Measurements from ENCODE around the gene RBM4. TPM values are rescaled to one million over a fixed set of nuclear protein-coding genes. Genes with fewer than 3 reads are reported as not detected.
A peak's percentile ranks its signal among the peaks of the same experiment; 100 is the strongest.

Gene RBM4
- polyA plus RNA-seq, 2 of the 4 experiments (the other 2 are of a cell fraction), result 171 to 264 TPM

- Histone ChIP-seq H3K27ac (no peak overlapping the region), H3K4me2 (no peak overlapping the region), H3K9me3 (no peaks in the 10 kb centered on the region), H3K4me1 (no peaks in the 10 kb centered on the region), H3K4me3 (no peak overlapping the region)
- ATAC-seq (peak in 1 of 2 experiments; percentile 22; a peak in 3 of 6 replicates), FAIRE-seq (no peak), DNase-seq (ENCODE audit: low read depth in 1 of 2, low spot score in 1 of 2) (no peak)
- 88% methylated on average over 15 of the region's 15 CpGs for WGBS (ENCODE audit: missing lambda C conversion rate)
- POLR2A ChIA-PET, result interaction anchor here (0.6 kb wide), 1 partner anchor 170 kb away, joined by 3 read pairs; no protein-coding TSS in a partner anchor
- TF ChIP-seq NR3C1 (IDR thresholded peaks at IDR 0.05) (no peak), MAFK (IDR thresholded peaks at IDR 0.05; ENCODE audit: partially characterized antibody) (no peak), GATA3 (IDR thresholded peaks at IDR 0.05; ENCODE audit: borderline replicate concordance) (no peak), TFCP2L1 (CRISPR knock-in tag; IDR thresholded peaks at IDR 0.05) (no peak), KDM5A (IDR thresholded peaks at IDR 0.05) (no peak), PBX3 (IDR thresholded peaks at IDR 0.05) (no peak), NPAS2 (CRISPR knock-in tag; IDR thresholded peaks at IDR 0.05; ENCODE audit: borderline replicate concordance) (no peak), MAZ (IDR thresholded peaks at IDR 0.05; ENCODE audit: borderline replicate concordance, low read depth, low read length) (no peak), USF2 (IDR thresholded peaks at IDR 0.05) (no peak), CHD4 (IDR thresholded peaks at IDR 0.05; ENCODE audit: borderline replicate concordance) (no peak), RNF2 (IDR thresholded peaks at IDR 0.05; ENCODE audit: borderline replicate concordance, low read depth) (no peak), HOXA7 (CRISPR knock-in tag; IDR thresholded peaks at IDR 0.05) (no peak), ELK1 (IDR thresholded peaks at IDR 0.05; ENCODE audit: low read depth, low read length) (no peak), CBX2 (IDR thresholded peaks at IDR 0.05; ENCODE audit: borderline replicate concordance, low read depth) (no peak), ZFP36 (IDR thresholded peaks at IDR 0.05; ENCODE audit: borderline replicate concordance, partially characterized antibody) (no peak), CHD2 (IDR thresholded peaks at IDR 0.05; ENCODE audit: low read length, partially characterized antibody) (no peak), EHF (CRISPR knock-in tag; IDR thresholded peaks at IDR 0.05) (no peak), E2F6 (IDR thresholded peaks at IDR 0.05; ENCODE audit: borderline replicate concordance, low read depth) (no peak), KDM1A (IDR thresholded peaks at IDR 0.05; ENCODE audit: low read depth) (no peak), SREBF2 (IDR thresholded peaks at IDR 0.05) (no peak)
- CTCF ChIA-PET, result interaction anchor here (0.5 to 1.6 kb wide), 8 partner anchors 8 to 277 kb away, joined by 3 to 6 read pairs (median 4); partner anchors contain the start of genes RBM14 and RBM4B
These were observed 47.7 kb downstream of the RBM4 start for GRCh38 chr11:66686100-66686785.

- H3K9me3 ChIP-seq, result no peaks in the 10 kb centered on the region
- peak; percentile 27 to 33; a peak in 4 of 6 replicates for ATAC-seq
- no peak overlapping the region for H3K4me3 ChIP-seq
- no peak for FAIRE-seq
- WGBS (ENCODE audit: missing lambda C conversion rate), result 93% methylated on average over 27 of the region's 33 CpGs
- no peaks in the 10 kb centered on the region for H3K4me1 ChIP-seq
- ChIA-PET CTCF (interaction anchor here (0.6 to 14.2 kb wide), 8 partner anchors 8 to 278 kb away, joined by 3 to 194 read pairs (median 5); partner anchors contain the start of gene RBM4B), POLR2A (no interaction called here)
- no peak overlapping the region for H3K4me2 ChIP-seq
- DNase-seq (ENCODE audit: low read depth in 1 of 2, low spot score in 1 of 2), result no peak
- no peak overlapping the region for H3K27ac ChIP-seq
- no peak for TF ChIP-seq ELK1 (IDR thresholded peaks at IDR 0.05; ENCODE audit: low read depth, low read length)
- TF ChIP-seq ZNF302 (CRISPR knock-in tag; IDR thresholded peaks at IDR 0.05), result no peak
- TF ChIP-seq REST (IDR thresholded peaks at IDR 0.05), result no peak
- TF ChIP-seq TP53 (CRISPR knock-in tag; IDR thresholded peaks at IDR 0.05), result no peak
- TF ChIP-seq HDAC2 (IDR thresholded peaks at IDR 0.05), result no peak
- TF ChIP-seq CBX2 (IDR thresholded peaks at IDR 0.05; ENCODE audit: borderline replicate concordance, low read depth), result no peak
- TF ChIP-seq JUNB (IDR thresholded peaks at IDR 0.05), result no peak
- no peak for TF ChIP-seq POLR2A (IDR thresholded peaks at IDR 0.05; ENCODE audit: low read length)
- TF ChIP-seq JUN (IDR thresholded peaks at IDR 0.05), result no peak
- no peak for TF ChIP-seq RNF2 (IDR thresholded peaks at IDR 0.05; ENCODE audit: borderline replicate concordance, low read depth)
These were observed 48.6 kb downstream of the RBM4 start for GRCh38 chr11:66686801-66687750.
